ENCODE measurements around the gene UCHL1. TPM values are rescaled to one million over a fixed set of nuclear protein-coding genes. Genes with fewer than 3 reads are reported as not detected.
"Not testable (repeated sequence)": the region's sequence is repeated elsewhere in the genome, so short reads cannot be mapped to it uniquely, and the experiment has no call there.

UCHL1 gene
- total RNA-seq, 1 experiment from 2014 or later: 0.54 TPM

DNA sequence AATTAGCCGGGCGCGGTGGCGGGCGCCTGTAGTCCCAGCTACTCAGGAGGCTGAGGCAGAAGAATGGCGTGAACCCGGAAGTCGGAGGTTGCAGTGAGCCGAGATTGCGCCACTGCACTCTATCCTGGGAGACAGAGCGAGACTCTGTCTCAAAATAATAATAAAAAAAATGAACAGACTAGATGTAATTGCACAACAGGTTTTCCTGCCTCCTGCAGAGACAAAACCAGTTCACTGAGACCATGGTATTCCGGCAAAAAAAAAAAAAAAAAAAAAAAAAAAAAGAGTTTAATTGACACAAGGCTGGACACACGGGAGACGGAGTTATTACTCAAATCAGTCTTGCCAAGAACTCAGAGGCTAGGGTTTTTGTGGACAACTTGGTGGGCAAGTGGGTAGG, 58.7 kb downstream of the UCHL1 start:
- H3K4me3 ChIP-seq (replicated peaks in 1 of 2; ENCODE audit: low read depth in 1 of 2, low read length in 2 of 2); H3K9ac ChIP-seq (ENCODE audit: low read length); H4K20me1 ChIP-seq (ENCODE audit: insufficient read depth); RAD21 ChIA-PET (ENCODE audit: low non-redundant PET in 1 of 2, low total read pairs in 2 of 2, uncharacterized antibody in 2 of 2, unreplicated experiment in 2 of 2); H3K36me3 ChIP-seq (ENCODE audit: control insufficient read depth in 1 of 2, insufficient read depth in 2 of 2, low read length in 2 of 2); ATAC-seq; H3K27me3 ChIP-seq (ENCODE audit: insufficient read depth, low read length); DNase-seq (ENCODE audit: low read depth, low spot score); H3K9me3 ChIP-seq (ENCODE audit: control insufficient read depth in 1 of 2, insufficient read depth in 1 of 2, low read depth in 1 of 2, low read length in 2 of 2); BruUV-seq (replicated peaks); POLR2A ChIA-PET; H3K4me2 ChIP-seq (ENCODE audit: low read length); H3K9me2 ChIP-seq (ENCODE audit: insufficient read depth); intact Hi-C loops (cut with micrococcal nuclease); H3K27ac ChIP-seq (ENCODE audit: low read depth, low read length); CTCF ChIA-PET; H3K79me2 ChIP-seq (ENCODE audit: insufficient read depth, low read length): not testable (repeated sequence)
- peak overlapping the region; percentile 6 for H2AFZ ChIP-seq (ENCODE audit: low read depth, low read length, poor library complexity, severe bottlenecking)
- H3K4me1 ChIP-seq (ENCODE audit: control insufficient read depth in 1 of 2, insufficient read depth in 2 of 2, low read length in 2 of 2): peaks cover 12 to 27% of the 10 kb centered on the region in 2 experiments

DNA sequence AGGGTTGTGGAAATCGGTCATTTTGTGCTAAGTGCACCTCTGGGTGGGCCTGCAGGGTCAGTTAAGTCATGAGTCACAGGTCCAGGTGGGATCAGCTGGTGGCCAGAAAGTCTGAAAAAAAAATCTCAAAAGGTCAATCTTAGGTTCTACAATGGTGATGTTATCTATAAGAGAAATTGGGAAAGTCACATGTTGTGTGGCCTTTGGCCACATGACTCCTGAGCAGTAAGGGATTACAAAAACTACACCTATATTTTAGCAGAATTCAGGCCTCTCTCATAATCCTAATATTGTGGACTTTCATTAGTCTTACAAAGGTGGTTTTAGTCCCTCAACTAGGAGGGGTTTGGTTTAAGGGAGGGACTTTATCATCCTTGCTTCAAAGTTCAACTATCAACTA, 59.1 kb downstream of the UCHL1 start:
- Histone ChIP-seq H3K4me3 (replicated peaks in 1 of 2; ENCODE audit: low read depth in 1 of 2, low read length in 2 of 2) (no peak overlapping the region), H3K79me2 (ENCODE audit: insufficient read depth, low read length) (no peaks in the 10 kb centered on the region), H4K20me1 (ENCODE audit: insufficient read depth) (no peaks in the 10 kb centered on the region), H3K27ac (ENCODE audit: low read depth, low read length) (no peak overlapping the region), H2AFZ (ENCODE audit: low read depth, low read length, poor library complexity, severe bottlenecking) (peak overlapping the region; percentile 6), H3K9me2 (ENCODE audit: insufficient read depth) (no peaks in the 10 kb centered on the region), H3K9ac (ENCODE audit: low read length) (no peak overlapping the region), H3K27me3 (ENCODE audit: insufficient read depth, low read length) (no peaks in the 10 kb centered on the region), H3K36me3 (ENCODE audit: control insufficient read depth in 1 of 2, insufficient read depth in 2 of 2, low read length in 2 of 2) (0 out of 4 replicates have a peak, but pooled peaks cover 0 to under 1% of the 10 kb centered on the region in 2 experiments), H3K4me1 (ENCODE audit: control insufficient read depth in 1 of 2, insufficient read depth in 2 of 2, low read length in 2 of 2) (peaks cover 15 to 32% of the 10 kb centered on the region in 2 experiments), H3K9me3 (ENCODE audit: control insufficient read depth in 1 of 2, insufficient read depth in 1 of 2, low read depth in 1 of 2, low read length in 2 of 2) (0 out of 4 replicates have a peak, but pooled peaks cover 0 to under 1% of the 10 kb centered on the region in 2 experiments), H3K4me2 (ENCODE audit: low read length) (no peak overlapping the region)
- intact Hi-C loops (cut with micrococcal nuclease): no loop called here
- ATAC-seq (no peak), DNase-seq (ENCODE audit: low read depth, low spot score) (no peak)
- RAD21 ChIA-PET (ENCODE audit: low non-redundant PET in 1 of 2, low total read pairs in 2 of 2, uncharacterized antibody in 2 of 2, unreplicated experiment in 2 of 2): no interaction called here
- CTCF ChIA-PET: no interaction called here
- no TSS peak for BruUV-seq (replicated peaks)
- TF ChIP-seq, protein P1, sequence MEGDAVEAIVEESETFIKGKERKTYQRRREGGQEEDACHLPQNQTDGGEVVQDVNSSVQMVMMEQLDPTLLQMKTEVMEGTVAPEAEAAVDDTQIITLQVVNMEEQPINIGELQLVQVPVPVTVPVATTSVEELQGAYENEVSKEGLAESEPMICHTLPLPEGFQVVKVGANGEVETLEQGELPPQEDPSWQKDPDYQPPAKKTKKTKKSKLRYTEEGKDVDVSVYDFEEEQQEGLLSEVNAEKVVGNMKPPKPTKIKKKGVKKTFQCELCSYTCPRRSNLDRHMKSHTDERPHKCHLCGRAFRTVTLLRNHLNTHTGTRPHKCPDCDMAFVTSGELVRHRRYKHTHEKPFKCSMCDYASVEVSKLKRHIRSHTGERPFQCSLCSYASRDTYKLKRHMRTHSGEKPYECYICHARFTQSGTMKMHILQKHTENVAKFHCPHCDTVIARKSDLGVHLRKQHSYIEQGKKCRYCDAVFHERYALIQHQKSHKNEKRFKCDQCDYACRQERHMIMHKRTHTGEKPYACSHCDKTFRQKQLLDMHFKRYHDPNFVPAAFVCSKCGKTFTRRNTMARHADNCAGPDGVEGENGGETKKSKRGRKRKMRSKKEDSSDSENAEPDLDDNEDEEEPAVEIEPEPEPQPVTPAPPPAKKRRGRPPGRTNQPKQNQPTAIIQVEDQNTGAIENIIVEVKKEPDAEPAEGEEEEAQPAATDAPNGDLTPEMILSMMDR (IDR thresholded peaks at IDR 0.05 in 2 of 3, conservative IDR thresholded peaks at IDR 0.05 in 1 of 3; ENCODE audit: borderline replicate concordance in 1 of 3, insufficient read depth in 1 of 3, low read depth in 2 of 3, low read length in 2 of 3): no peak
- TF ChIP-seq EZH2phosphoT487 (IDR thresholded peaks at IDR 0.05; ENCODE audit: borderline replicate concordance) (no peak), ZNF274 (IDR thresholded peaks at IDR 0.05; ENCODE audit: low read depth, low read length) (no peak), EGR1 (IDR thresholded peaks at IDR 0.05; ENCODE audit: low read depth) (no peak), YY1 (IDR thresholded peaks at IDR 0.05; ENCODE audit: extremely low read depth, insufficient replicate concordance, low read depth, low read length) (no peak), CBX3 (IDR thresholded peaks at IDR 0.05; ENCODE audit: low read depth) (no peak), CEBPB (IDR thresholded peaks at IDR 0.05; ENCODE audit: low read depth) (no peak), SRF (IDR thresholded peaks at IDR 0.05; ENCODE audit: low read depth) (no peak), SIN3A (IDR thresholded peaks at IDR 0.05; ENCODE audit: low read depth) (no peak), ELF1 (IDR thresholded peaks at IDR 0.05; ENCODE audit: borderline replicate concordance, low read depth) (no peak), FOSL1 (IDR thresholded peaks at IDR 0.05; ENCODE audit: low read depth) (no peak)
- TF ChIP-seq, protein P2, sequence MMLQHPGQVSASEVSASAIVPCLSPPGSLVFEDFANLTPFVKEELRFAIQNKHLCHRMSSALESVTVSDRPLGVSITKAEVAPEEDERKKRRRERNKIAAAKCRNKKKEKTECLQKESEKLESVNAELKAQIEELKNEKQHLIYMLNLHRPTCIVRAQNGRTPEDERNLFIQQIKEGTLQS (IDR thresholded peaks at IDR 0.05): no peak
- TF ChIP-seq, protein P3, sequence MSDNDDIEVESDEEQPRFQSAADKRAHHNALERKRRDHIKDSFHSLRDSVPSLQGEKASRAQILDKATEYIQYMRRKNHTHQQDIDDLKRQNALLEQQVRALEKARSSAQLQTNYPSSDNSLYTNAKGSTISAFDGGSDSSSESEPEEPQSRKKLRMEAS (IDR thresholded peaks at IDR 0.05): no peak
- TF ChIP-seq, protein P4, sequence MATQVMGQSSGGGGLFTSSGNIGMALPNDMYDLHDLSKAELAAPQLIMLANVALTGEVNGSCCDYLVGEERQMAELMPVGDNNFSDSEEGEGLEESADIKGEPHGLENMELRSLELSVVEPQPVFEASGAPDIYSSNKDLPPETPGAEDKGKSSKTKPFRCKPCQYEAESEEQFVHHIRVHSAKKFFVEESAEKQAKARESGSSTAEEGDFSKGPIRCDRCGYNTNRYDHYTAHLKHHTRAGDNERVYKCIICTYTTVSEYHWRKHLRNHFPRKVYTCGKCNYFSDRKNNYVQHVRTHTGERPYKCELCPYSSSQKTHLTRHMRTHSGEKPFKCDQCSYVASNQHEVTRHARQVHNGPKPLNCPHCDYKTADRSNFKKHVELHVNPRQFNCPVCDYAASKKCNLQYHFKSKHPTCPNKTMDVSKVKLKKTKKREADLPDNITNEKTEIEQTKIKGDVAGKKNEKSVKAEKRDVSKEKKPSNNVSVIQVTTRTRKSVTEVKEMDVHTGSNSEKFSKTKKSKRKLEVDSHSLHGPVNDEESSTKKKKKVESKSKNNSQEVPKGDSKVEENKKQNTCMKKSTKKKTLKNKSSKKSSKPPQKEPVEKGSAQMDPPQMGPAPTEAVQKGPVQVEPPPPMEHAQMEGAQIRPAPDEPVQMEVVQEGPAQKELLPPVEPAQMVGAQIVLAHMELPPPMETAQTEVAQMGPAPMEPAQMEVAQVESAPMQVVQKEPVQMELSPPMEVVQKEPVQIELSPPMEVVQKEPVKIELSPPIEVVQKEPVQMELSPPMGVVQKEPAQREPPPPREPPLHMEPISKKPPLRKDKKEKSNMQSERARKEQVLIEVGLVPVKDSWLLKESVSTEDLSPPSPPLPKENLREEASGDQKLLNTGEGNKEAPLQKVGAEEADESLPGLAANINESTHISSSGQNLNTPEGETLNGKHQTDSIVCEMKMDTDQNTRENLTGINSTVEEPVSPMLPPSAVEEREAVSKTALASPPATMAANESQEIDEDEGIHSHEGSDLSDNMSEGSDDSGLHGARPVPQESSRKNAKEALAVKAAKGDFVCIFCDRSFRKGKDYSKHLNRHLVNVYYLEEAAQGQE (IDR thresholded peaks at IDR 0.05; ENCODE audit: low read depth): no peak
- POLR2A ChIA-PET: no interaction called here
